Measurements from ENCODE around the gene EPX.

DNA sequence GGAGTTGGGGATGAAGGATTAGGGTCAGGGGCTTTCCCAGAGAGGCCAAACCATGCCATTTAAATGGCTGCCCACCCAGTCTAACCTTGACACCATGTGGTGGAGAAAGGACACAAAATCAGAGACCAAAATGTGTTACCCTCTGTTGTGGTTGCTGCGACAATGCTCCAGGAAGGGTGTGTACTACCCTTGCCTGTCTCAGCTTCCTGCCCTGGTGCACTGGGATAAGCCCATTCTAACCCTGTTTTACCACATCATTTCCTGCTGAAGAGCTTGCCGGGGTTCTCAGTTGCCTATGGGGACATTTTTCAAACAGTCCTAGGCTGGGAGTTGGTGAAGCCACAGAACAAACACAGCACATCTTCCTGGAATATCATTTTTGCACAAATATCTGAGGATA, 39.5 kb upstream of the EPX start:
- TF ChIP-seq CTCF (conservative IDR thresholded peaks at IDR 0.05; ENCODE audit: low read depth, low read length): no peak
- no peak for TF ChIP-seq FOS (IDR thresholded peaks at IDR 0.05; ENCODE audit: low read depth, low read length)
- TF ChIP-seq POLR2A (IDR thresholded peaks at IDR 0.05; ENCODE audit: low read depth, low read length): no peak
- TF ChIP-seq MAZ (IDR thresholded peaks at IDR 0.05; ENCODE audit: borderline replicate concordance, low read depth, low read length): no peak
